ENCODE data around the gene CAMK1D. TPM values are rescaled to one million over a fixed set of nuclear protein-coding genes. Genes with fewer than 3 reads are reported as not detected.

Gene CAMK1D
- total RNA-seq, 3 donors from 2014 or later, result 20.6 to 48.5 (median 32.8) TPM

DNA sequence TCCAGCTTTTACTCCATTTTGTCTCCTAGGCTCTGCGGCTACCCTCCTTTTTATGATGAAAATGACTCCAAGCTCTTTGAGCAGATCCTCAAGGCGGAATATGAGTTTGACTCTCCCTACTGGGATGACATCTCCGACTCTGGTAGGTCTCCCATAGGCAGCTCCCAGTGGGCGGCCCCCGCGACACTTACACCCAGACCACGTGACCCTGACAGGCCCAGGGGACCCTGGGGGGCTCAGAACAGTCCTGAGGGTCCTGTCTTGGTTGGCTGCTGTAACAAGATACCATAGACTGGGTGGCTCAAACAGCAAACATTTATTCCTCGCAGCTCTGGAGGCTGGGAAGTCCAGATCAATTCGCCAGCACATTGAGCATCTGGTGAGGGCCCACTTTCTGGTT lies 464.8 kb downstream of the CAMK1D start:
- no peaks in the 10 kb centered on the region for H3K4me1 ChIP-seq (ENCODE audit: low read depth)
- TF ChIP-seq, protein P1, sequence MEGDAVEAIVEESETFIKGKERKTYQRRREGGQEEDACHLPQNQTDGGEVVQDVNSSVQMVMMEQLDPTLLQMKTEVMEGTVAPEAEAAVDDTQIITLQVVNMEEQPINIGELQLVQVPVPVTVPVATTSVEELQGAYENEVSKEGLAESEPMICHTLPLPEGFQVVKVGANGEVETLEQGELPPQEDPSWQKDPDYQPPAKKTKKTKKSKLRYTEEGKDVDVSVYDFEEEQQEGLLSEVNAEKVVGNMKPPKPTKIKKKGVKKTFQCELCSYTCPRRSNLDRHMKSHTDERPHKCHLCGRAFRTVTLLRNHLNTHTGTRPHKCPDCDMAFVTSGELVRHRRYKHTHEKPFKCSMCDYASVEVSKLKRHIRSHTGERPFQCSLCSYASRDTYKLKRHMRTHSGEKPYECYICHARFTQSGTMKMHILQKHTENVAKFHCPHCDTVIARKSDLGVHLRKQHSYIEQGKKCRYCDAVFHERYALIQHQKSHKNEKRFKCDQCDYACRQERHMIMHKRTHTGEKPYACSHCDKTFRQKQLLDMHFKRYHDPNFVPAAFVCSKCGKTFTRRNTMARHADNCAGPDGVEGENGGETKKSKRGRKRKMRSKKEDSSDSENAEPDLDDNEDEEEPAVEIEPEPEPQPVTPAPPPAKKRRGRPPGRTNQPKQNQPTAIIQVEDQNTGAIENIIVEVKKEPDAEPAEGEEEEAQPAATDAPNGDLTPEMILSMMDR (IDR thresholded peaks at IDR 0.05), result no peak
- no peak overlapping the region for H3K4me3 ChIP-seq
- intact Hi-C loops (cut with DNase I, micrococcal nuclease), result no loop called here
- ATAC-seq (no peak), DNase-seq (no peak)
- peaks cover 5% of the 10 kb centered on the region for H3K9me3 ChIP-seq
- H3K36me3 ChIP-seq (ENCODE audit: low read depth), result no peaks in the 10 kb centered on the region

DNA sequence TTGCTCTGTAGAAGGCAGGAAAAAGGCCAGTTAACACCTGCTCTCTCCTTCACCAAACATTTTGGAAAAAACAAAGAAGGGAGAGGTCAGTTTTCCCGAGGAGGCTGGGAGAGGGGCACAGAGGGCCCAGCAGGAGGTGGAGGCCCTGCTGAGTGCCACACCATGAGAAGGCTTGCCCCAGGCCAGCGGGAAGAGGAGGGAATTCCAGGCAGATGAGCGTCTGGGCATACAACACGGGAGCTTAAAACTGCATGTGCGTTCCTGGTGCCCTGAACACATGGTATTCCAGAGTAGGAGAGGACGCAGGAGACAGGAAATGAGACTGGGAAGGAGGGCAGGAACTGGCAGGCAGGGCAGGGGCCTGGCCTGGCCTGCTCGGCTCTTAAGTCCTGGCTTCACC lies 469.7 kb downstream of the CAMK1D start:
- no peaks in the 10 kb centered on the region for H3K4me1 ChIP-seq (ENCODE audit: low read depth)
- no peaks in the 10 kb centered on the region for H3K36me3 ChIP-seq (ENCODE audit: low read depth)
- no peak for DNase-seq
- TF ChIP-seq, protein P1 (IDR thresholded peaks at IDR 0.05), result no peak
- intact Hi-C loops (cut with DNase I, micrococcal nuclease), result no loop called here
- no peak for ATAC-seq
- peaks cover 3% of the 10 kb centered on the region for H3K9me3 ChIP-seq
- no peak overlapping the region for H3K4me3 ChIP-seq

DNA sequence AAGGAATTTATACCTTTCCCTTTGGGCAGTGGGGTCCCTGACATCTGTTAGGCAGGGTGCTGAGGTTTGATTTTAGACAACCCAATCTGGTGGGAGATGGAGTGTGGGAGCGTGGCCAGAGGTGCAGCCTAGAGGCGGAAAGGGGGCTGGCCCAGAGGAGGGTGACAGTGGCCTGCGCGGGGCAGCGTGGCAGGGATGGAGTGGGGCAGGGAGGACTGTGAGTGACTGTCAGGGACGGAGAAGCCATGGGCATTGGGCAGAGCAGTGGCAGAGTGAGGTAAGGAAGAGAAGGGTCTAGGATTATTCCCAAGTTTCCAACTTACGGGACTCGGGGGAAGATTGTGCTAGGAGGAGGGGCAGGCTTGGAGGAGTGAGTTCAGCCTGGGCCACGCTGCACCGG lies 470.3 kb downstream of the CAMK1D start:
- H3K4me3 ChIP-seq, result no peak overlapping the region
- TF ChIP-seq, protein P1 (IDR thresholded peaks at IDR 0.05), result no peak
- no peak for DNase-seq
- H3K9me3 ChIP-seq, result no peaks in the 10 kb centered on the region
- H3K36me3 ChIP-seq (ENCODE audit: low read depth), result no peaks in the 10 kb centered on the region
- no peaks in the 10 kb centered on the region for H3K4me1 ChIP-seq (ENCODE audit: low read depth)
- ATAC-seq, result no peak
- intact Hi-C loops (cut with DNase I, micrococcal nuclease), result no loop called here

GRCh38 chr10:12822126-12822892 lies 473.0 kb downstream of the CAMK1D start:
- Histone ChIP-seq H3K36me3 (ENCODE audit: low read depth) (no peaks in the 10 kb centered on the region), H3K4me3 (no peak overlapping the region), H3K4me1 (ENCODE audit: low read depth) (no peaks in the 10 kb centered on the region), H3K9me3 (no peaks in the 10 kb centered on the region)
- no peak for DNase-seq
- no peak for ATAC-seq
- intact Hi-C loops (cut with DNase I, micrococcal nuclease), result no loop called here
- TF ChIP-seq, protein P1 (IDR thresholded peaks at IDR 0.05), result no peak

- Histone ChIP-seq H3K4me1 (ENCODE audit: low read depth) (no peaks in the 10 kb centered on the region), H3K36me3 (ENCODE audit: low read depth) (no peaks in the 10 kb centered on the region), H3K4me3 (no peak overlapping the region), H3K9me3 (no peaks in the 10 kb centered on the region)
- intact Hi-C loops (cut with DNase I, micrococcal nuclease), result no loop called here
- TF ChIP-seq, protein P1 (IDR thresholded peaks at IDR 0.05), result no peak
- no peak for DNase-seq
- ATAC-seq, result no peak
Observed at GRCh38 chr10:12822893-12823170, 473.5 kb downstream of the CAMK1D start.

- Histone ChIP-seq H3K4me1 (ENCODE audit: low read depth) (no peaks in the 10 kb centered on the region), H3K4me3 (no peak overlapping the region), H3K36me3 (ENCODE audit: low read depth) (no peaks in the 10 kb centered on the region), H3K9me3 (no peaks in the 10 kb centered on the region)
- TF ChIP-seq, protein P1 (IDR thresholded peaks at IDR 0.05), result no peak
- intact Hi-C loops (cut with DNase I, micrococcal nuclease), result no loop called here
- no peak for DNase-seq
- no peak for ATAC-seq
Observed at GRCh38 chr10:12823328-12823727, 474.0 kb downstream of the CAMK1D start.

Measured in mucosa of descending colon (tissue), 3 donors.